Effector memory CD8-positive, alpha-beta T cell (primary cell): Measurements from ENCODE around the gene DYNC2H1.

Experiments used
- ATAC-seq: fragments of 150-1000 bp; cut with Tn5 transposase; replicated peaks from 2 replicates; pipeline ENCODE4 v1.10.0; 2021; ENCODE audit warnings: mild to moderate bottlenecking, moderate library complexity
- DNase-seq, 3 experiments: peaks; one replicate each; pipeline ENCODE4 v3.0.0; 2021
- H3K27ac Mint-ChIP-seq, 2 donors: one replicate each; pipeline ENCODE4 v1.8.0; 2022; ENCODE audit warnings: mild to moderate bottlenecking in 2 of 2, mixed read lengths in 2 of 2, moderate library complexity in 2 of 2
- H3K27me3 Mint-ChIP-seq, 2 donors: one replicate each; pipeline ENCODE4 v1.8.0; 2022; ENCODE audit warnings: mixed read lengths in 2 of 2
- H3K36me3 Mint-ChIP-seq: one replicate; pipeline ENCODE4 v1.8.0; 2022; ENCODE audit warnings: mild to moderate bottlenecking, moderate library complexity, mixed read lengths; ENCODE audit not compliant: insufficient read depth
- H3K4me1 Mint-ChIP-seq, 2 donors: one replicate each; pipeline ENCODE4 v1.8.0; 2022; ENCODE audit warnings: low read depth in 2 of 2, mixed read lengths in 2 of 2
- H3K4me3 Mint-ChIP-seq, 2 donors: one replicate each; pipeline ENCODE4 v1.8.0; 2022; ENCODE audit warnings: mild to moderate bottlenecking in 2 of 2, mixed read lengths in 2 of 2, moderate library complexity in 2 of 2
- H3K9me3 Mint-ChIP-seq, 2 donors: one replicate each; pipeline ENCODE4 v1.8.0; 2022; ENCODE audit warnings: mixed read lengths in 2 of 2

Gene DYNC2H1

DNA sequence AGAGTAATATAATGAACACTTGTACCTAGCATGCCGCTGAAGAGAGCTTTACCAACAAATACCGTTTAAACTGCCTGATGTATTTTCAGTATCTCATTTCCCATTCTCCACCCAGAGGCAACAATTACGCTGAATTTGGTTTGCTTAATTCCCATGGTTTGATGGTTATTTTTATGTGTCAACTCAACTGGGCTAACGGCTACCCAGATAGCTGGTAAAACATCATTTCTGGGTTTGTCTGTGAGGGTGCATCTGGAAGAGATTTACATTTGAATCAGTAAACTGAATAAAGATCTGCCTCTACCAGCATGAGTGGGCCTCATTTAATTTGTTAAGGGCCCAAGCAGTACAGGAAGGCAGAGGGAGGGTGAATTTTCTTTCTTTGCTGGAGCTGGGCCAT lies 377.9 kb downstream of the DYNC2H1 start:
- Mint-ChIP-seq H3K36me3 (peaks cover 2% of the 10 kb centered on the region), H3K9me3 (no peaks in the 10 kb centered on the region), H3K4me1 (no peaks in the 10 kb centered on the region), H3K27ac (no peak overlapping the region), H3K27me3 (peaks cover 0 to 6% of the 10 kb centered on the region in 2 donors), H3K4me3 (no peak overlapping the region)
- DNase-seq = no peak
- ATAC-seq = no peak

DNA sequence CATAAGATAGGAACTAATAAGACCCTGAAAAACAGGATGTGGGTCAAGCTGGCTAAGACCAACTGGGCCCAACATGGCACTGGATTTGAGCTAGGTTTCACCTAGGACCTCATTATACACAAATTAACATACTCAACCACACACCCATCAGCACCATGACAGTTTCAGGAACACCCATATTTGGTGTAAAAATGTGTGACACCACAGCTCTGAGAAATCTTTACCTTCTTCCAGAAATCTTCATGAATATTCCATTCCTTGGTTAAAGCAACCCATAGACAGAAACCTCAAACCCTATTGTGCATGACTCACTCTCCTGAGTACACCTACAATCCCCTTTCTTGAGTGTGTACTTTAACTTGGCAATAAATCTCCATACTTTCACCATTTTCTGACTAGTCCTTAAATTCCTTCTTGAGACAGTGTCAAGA lies 378.8 kb downstream of the DYNC2H1 start:
- no peaks in the 10 kb centered on the region for H3K4me1 Mint-ChIP-seq
- ATAC-seq (no peak), DNase-seq (no peak)
- peaks cover 2% of the 10 kb centered on the region for H3K36me3 Mint-ChIP-seq
- H3K9me3 Mint-ChIP-seq = no peaks in the 10 kb centered on the region
- no peak overlapping the region for H3K27ac Mint-ChIP-seq
- H3K4me3 Mint-ChIP-seq = no peak overlapping the region
- peaks cover 0 to 6% of the 10 kb centered on the region in 2 donors for H3K27me3 Mint-ChIP-seq

DNA sequence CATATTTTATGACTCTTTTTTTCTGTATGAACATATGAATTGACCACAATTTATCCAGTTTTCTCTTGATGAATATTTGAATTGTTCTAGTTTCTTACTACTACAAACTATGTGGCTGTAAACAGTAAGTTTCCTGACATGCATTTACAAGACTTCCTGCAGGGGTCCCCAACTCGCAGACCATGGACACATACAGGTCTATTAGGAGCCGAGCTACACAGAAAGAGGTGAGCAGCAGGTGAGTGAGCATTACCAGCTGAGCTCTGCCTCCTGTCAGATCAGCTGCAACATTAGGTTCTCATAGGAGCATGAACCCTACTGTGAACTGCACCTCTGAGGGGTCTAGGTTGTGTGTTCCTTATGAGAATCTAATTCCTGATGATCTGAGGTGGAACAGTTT lies 379.4 kb downstream of the DYNC2H1 start:
- no peaks in the 10 kb centered on the region for H3K9me3 Mint-ChIP-seq
- H3K4me3 Mint-ChIP-seq = no peak overlapping the region
- no peak for DNase-seq
- peaks cover 0 to 6% of the 10 kb centered on the region in 2 donors for H3K27me3 Mint-ChIP-seq
- no peaks in the 10 kb centered on the region for H3K4me1 Mint-ChIP-seq
- no peak overlapping the region for H3K27ac Mint-ChIP-seq
- H3K36me3 Mint-ChIP-seq = peaks cover 2% of the 10 kb centered on the region
- ATAC-seq = no peak

DNA sequence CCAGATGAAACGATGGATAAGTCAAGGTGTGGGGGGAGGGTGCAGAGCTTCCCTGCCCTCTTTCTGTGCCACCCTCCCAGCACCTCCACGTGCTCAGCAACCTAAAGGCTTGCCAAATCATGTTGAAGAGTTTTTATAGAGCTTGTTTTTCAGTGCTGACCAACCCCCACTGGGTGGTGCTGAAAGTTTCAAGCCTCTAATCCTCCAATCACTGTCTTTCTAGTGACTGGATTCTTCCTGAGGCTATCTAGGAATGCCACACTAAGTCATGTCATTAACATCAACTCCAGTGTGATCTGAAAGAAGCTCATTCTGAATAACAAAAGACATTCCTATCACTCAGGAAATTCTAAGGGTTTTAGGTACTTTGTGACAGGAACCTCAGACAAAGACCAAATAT lies 382.6 kb downstream of the DYNC2H1 start:
- H3K4me1 Mint-ChIP-seq = no peaks in the 10 kb centered on the region
- H3K27me3 Mint-ChIP-seq = peaks cover 13 to 19% of the 10 kb centered on the region in 2 donors
- H3K27ac Mint-ChIP-seq = no peak overlapping the region
- no peak for ATAC-seq
- H3K36me3 Mint-ChIP-seq = peaks cover 2% of the 10 kb centered on the region
- no peak for DNase-seq
- H3K4me3 Mint-ChIP-seq = no peak overlapping the region
- no peaks in the 10 kb centered on the region for H3K9me3 Mint-ChIP-seq

DNA sequence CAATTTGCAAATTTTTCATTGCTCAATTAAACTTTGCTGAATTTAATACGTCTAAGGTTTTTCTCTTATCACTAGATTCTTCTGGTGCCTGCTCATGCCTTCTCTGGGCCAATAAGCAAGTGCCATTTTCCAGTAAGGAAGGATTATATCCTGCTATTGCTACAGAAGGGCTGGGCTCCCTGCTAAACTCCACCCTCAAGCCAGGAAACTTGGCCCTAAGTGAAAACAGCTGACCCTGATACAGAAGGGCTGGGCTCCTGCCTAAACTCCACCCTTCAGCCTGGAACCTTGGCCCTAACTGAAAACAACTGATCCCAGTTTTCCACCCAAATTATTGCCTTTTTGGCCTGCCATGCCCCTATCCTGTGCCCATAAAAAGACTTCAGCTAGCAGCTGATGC lies 385.3 kb downstream of the DYNC2H1 start:
- Mint-ChIP-seq H3K27ac (no peak overlapping the region), H3K4me3 (no peak overlapping the region), H3K4me1 (no peaks in the 10 kb centered on the region), H3K36me3 (peaks cover 2% of the 10 kb centered on the region), H3K27me3 (peaks cover 17 to 19% of the 10 kb centered on the region in 2 donors), H3K9me3 (no peaks in the 10 kb centered on the region)
- no peak for DNase-seq
- no peak for ATAC-seq

DNA sequence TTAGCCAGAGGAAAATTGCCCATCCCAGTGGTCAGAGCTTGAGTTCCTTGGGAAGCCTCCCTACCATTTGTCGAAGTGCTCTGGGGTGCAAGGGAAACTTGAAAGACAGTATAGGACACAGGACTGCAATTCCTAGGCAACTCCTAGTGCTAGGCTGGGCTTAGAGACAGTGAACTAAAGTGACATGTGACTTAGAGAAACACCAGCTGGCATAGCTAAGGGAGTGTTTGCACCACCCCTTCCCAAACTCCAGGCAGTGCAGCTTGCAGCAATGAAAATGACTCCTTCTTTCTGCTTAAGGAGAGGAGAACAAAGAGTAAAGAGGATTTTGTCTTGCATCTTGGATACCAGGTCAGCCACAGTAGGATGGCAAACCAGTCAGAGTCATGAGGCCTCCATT lies 388.0 kb downstream of the DYNC2H1 start:
- DNase-seq (no peak), ATAC-seq (no peak)
- no peaks in the 10 kb centered on the region for H3K9me3 Mint-ChIP-seq
- no peak overlapping the region for H3K4me3 Mint-ChIP-seq
- peaks cover 14 to 17% of the 10 kb centered on the region in 2 donors for H3K27me3 Mint-ChIP-seq
- H3K36me3 Mint-ChIP-seq = no peaks in the 10 kb centered on the region
- no peaks in the 10 kb centered on the region for H3K4me1 Mint-ChIP-seq
- no peak overlapping the region for H3K27ac Mint-ChIP-seq

DNA sequence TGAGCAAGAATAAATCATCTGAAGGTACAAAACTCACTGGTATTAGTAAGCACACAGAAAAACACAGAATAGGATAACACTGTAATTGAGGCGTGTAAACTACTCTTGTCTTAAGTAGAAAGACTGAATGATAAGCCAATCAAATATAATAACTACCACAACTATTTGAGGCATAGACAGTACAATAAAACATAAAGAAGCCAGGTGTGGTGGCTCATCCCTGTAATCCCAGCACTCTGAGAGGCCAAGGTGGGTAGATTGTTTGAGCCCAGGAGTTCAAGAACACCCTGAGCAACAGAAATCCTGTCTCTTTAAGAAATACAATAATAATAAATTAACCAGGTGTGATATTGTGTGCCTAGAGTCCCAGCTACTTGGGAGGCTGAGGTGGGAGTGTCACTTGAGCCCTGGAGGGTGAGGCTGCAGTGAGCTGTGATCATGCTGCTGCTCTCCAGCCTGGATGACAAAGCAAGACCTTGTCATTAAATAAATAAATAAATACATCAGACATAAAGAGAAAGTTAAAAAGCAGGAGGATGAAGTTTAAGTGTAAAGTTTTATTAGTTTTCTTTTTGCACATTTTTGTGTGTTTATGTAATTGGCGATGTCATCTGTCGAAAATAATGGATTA lies 390.6 kb downstream of the DYNC2H1 start:
- ATAC-seq (no peak), DNase-seq (no peak)
- no peaks in the 10 kb centered on the region for H3K36me3 Mint-ChIP-seq
- peaks cover 7 to 19% of the 10 kb centered on the region in 2 donors for H3K27me3 Mint-ChIP-seq
- no peaks in the 10 kb centered on the region for H3K4me1 Mint-ChIP-seq
- H3K27ac Mint-ChIP-seq = no peak overlapping the region
- H3K9me3 Mint-ChIP-seq = no peaks in the 10 kb centered on the region
- H3K4me3 Mint-ChIP-seq = no peak overlapping the region

DNA sequence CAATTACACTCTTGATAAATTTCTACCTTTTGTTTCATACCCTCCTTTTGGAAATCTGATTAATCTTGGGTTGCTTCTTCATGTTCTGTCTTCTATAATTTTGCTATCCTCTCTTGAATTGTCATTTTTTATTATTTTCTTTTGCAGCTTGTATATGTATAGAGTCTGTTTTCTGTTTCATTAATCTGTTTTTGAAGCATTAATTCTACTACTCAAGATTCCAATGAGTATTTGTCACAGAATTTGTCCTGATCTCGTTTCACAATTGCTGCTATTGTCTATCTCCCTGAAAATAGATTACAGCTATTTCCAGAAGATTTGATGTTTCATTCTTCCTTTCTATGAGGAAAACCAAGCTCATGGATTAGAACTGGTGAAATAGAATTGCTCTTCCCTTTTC lies 406.1 kb downstream of the DYNC2H1 start:
- Mint-ChIP-seq H3K27me3 (no peaks in the 10 kb centered on the region), H3K4me3 (no peak overlapping the region), H3K4me1 (no peaks in the 10 kb centered on the region), H3K27ac (no peak overlapping the region), H3K36me3 (no peaks in the 10 kb centered on the region), H3K9me3 (no peaks in the 10 kb centered on the region)
- DNase-seq = no peak
- ATAC-seq = no peak

DNA sequence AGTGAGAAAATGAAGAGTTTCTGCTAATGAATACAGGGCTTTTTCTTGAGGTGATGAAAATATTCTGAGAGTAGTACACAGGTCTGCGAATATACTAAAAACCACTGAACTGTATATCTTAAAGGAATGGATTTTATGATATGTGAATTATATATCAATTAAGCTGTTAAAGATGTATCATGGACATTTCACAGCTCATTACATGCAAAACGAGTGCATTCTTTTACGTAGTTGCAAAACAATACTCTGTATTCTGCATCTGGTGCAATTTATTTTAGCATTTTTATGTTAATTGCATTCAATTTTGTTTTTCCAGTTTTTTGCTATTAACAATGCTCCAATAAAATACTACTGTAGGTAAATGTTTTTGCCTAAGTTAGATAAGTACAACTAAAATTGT lies 411.6 kb downstream of the DYNC2H1 start:
- DNase-seq = no peak
- Mint-ChIP-seq H3K27ac (no peak overlapping the region), H3K4me1 (no peaks in the 10 kb centered on the region), H3K4me3 (no peak overlapping the region), H3K27me3 (no peaks in the 10 kb centered on the region), H3K9me3 (no peaks in the 10 kb centered on the region), H3K36me3 (no peaks in the 10 kb centered on the region)
- no peak for ATAC-seq

DNA sequence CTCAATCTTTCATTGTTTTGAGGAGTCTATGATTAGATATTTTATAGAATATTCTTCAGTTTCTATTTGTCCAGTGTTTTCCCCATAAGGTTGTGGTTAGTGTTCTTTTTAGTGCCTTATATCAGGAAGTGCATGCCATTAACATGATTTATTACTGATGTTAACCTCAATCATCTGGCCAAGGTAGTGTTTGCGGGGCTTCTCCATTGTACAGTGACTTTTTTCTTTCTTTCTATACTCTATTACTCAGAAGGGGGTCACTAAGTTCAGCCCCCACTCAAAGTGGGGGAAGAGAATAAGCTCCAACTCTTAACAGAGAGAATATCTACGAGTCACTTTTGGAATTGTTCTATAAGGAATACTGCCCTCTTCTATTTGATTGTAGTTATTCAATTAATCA lies 415.8 kb downstream of the DYNC2H1 start:
- Mint-ChIP-seq H3K36me3 (no peaks in the 10 kb centered on the region), H3K27me3 (peaks cover 0 to 4% of the 10 kb centered on the region in 2 donors), H3K4me3 (no peak overlapping the region), H3K4me1 (no peaks in the 10 kb centered on the region), H3K9me3 (no peaks in the 10 kb centered on the region), H3K27ac (no peak overlapping the region)
- ATAC-seq (no peak), DNase-seq (no peak)

DNA sequence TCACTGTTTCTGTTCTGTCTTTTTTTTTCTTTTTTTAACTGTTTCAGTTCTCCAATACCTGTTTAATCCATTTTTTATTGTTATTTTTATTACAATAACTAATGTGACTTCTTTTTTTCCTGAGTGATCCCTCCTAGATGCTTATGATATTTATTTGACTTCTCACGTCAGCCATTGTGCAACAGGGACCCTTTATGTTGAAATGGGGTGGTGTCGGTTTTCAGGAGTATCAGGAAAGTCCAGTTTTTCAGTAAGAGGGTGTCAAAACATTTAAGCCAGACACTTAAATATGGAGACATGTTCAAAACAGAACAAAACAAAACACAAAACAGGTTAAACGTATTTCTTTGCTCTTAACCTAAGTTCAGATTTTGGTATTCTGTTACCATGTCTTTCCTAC lies 418.8 kb downstream of the DYNC2H1 start:
- H3K4me3 Mint-ChIP-seq = no peak overlapping the region
- no peaks in the 10 kb centered on the region for H3K4me1 Mint-ChIP-seq
- peaks cover 10 to 24% of the 10 kb centered on the region in 2 donors for H3K27me3 Mint-ChIP-seq
- H3K27ac Mint-ChIP-seq = no peak overlapping the region
- no peaks in the 10 kb centered on the region for H3K36me3 Mint-ChIP-seq
- no peaks in the 10 kb centered on the region for H3K9me3 Mint-ChIP-seq
- ATAC-seq = no peak
- no peak for DNase-seq

DNA sequence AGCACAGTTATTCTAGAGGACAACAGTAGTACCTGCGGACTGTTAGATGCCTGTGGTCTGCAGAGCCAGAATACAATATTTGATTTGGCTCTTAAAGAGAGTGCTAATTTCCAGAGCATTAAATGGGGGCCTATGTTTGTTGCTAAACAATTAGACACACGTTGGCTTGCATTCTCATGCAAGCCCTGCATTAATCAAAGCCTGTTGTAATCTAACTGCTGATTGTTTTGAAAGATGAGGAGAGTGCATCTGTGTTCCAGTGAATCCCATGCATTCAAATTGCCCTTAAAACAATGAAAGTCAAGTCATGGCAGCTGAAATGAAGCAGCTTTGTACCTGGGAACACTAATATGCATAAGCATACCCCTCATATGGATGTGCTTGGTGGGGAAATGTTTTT lies 419.4 kb downstream of the DYNC2H1 start:
- Mint-ChIP-seq H3K4me3 (no peak overlapping the region), H3K36me3 (no peaks in the 10 kb centered on the region), H3K27me3 (peaks cover 14 to 30% of the 10 kb centered on the region in 2 donors), H3K9me3 (no peaks in the 10 kb centered on the region), H3K4me1 (no peaks in the 10 kb centered on the region), H3K27ac (no peak overlapping the region)
- no peak for DNase-seq
- ATAC-seq = no peak

DNA sequence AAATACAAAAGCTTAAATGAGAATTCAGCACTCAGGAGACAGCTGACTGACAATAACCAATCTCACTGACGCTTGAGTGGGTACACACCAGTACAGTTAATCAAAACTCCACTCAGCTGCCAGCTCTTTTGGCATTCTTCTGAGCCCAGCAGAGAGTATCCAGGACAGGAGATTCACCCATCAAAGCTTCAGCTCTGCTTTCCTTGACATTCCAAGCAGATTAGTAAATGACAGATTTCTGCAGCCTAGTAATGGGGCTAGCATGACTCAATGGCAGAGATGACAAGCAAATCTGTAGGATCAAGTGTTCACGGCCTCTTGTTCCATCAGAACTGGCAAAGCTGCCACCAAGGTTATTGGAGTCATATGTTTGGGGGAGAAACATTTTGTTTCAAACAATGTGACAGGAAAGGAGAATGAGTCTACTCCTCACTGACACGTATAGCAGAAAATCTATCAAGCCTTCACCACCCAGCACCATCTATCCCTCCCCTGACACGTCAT lies 420.0 kb downstream of the DYNC2H1 start:
- H3K4me3 Mint-ChIP-seq = no peak overlapping the region
- no peaks in the 10 kb centered on the region for H3K9me3 Mint-ChIP-seq
- no peak overlapping the region for H3K27ac Mint-ChIP-seq
- no peaks in the 10 kb centered on the region for H3K4me1 Mint-ChIP-seq
- ATAC-seq = no peak
- no peaks in the 10 kb centered on the region for H3K36me3 Mint-ChIP-seq
- peaks cover 18 to 34% of the 10 kb centered on the region in 2 donors for H3K27me3 Mint-ChIP-seq
- no peak for DNase-seq
